ENCODE data around the gene FITM2.

DNA sequence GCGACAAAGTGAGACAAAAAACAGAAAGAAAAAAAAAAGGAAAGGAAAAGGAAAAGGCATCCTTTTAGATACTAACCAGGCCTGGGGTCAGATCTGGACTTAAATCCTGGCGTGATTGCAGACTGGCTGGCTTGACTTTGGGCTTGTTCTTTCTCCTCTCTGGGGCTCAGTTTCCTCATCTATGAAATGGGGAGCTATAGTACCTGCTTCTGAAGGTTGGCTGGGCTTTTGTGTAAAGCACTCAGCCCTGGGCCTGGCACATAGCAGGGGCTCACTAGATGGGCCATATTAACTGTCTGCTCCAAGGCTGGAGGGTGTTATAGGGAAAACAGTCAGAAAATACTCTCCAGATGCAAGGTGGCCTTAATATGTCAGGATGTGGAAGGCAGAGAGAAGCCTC is 24.7 kb upstream of the FITM2 start:
- TF ChIP-seq, protein P1, sequence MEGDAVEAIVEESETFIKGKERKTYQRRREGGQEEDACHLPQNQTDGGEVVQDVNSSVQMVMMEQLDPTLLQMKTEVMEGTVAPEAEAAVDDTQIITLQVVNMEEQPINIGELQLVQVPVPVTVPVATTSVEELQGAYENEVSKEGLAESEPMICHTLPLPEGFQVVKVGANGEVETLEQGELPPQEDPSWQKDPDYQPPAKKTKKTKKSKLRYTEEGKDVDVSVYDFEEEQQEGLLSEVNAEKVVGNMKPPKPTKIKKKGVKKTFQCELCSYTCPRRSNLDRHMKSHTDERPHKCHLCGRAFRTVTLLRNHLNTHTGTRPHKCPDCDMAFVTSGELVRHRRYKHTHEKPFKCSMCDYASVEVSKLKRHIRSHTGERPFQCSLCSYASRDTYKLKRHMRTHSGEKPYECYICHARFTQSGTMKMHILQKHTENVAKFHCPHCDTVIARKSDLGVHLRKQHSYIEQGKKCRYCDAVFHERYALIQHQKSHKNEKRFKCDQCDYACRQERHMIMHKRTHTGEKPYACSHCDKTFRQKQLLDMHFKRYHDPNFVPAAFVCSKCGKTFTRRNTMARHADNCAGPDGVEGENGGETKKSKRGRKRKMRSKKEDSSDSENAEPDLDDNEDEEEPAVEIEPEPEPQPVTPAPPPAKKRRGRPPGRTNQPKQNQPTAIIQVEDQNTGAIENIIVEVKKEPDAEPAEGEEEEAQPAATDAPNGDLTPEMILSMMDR (IDR thresholded peaks at IDR 0.05), result no peak
- no peak for TF ChIP-seq POLR2A (IDR thresholded peaks at IDR 0.05)

Measured in uterus (tissue), 2 donors.